ENCODE results near the gene WNT4. TPM values are rescaled to one million over a fixed set of nuclear protein-coding genes. Genes with fewer than 3 reads are reported as not detected.

The WNT4 gene
- total RNA-seq, 1 experiment from 2014 or later, result not detected

GRCh38 chr1:22174446-22175220 is 31.7 kb upstream of the WNT4 start:
- Histone ChIP-seq H3K36me3 (no peaks in the 10 kb centered on the region), H3K27me3 (replicated peaks) (peaks cover 14% of the 10 kb centered on the region), H3K9me3 (replicated peaks) (no peaks in the 10 kb centered on the region), H3K4me1 (replicated peaks) (no peaks in the 10 kb centered on the region), H3K27ac (no peak overlapping the region), H3K4me3 (no peak overlapping the region)
- no peak for DNase-seq (ENCODE audit: low read depth in 1 of 2, low spot score in 2 of 2)

- DNase-seq (ENCODE audit: low read depth in 1 of 2, low spot score in 2 of 2), result no peak
- Histone ChIP-seq H3K36me3 (no peaks in the 10 kb centered on the region), H3K9me3 (replicated peaks) (no peaks in the 10 kb centered on the region), H3K27ac (no peak overlapping the region), H3K4me1 (replicated peaks) (no peaks in the 10 kb centered on the region), H3K27me3 (replicated peaks) (peaks cover 14% of the 10 kb centered on the region), H3K4me3 (no peak overlapping the region)
Measured at GRCh38 chr1:22171951-22172715, 29.2 kb upstream of the WNT4 start.

- Histone ChIP-seq H3K36me3 (no peaks in the 10 kb centered on the region), H3K27me3 (replicated peaks) (peaks cover 12% of the 10 kb centered on the region), H3K27ac (no peak overlapping the region), H3K9me3 (replicated peaks) (no peaks in the 10 kb centered on the region), H3K4me1 (replicated peaks) (no peaks in the 10 kb centered on the region), H3K4me3 (no peak overlapping the region)
- DNase-seq (ENCODE audit: low read depth in 1 of 2, low spot score in 2 of 2), result no peak
Measured at GRCh38 chr1:22169816-22170215, 26.9 kb upstream of the WNT4 start.

DNA sequence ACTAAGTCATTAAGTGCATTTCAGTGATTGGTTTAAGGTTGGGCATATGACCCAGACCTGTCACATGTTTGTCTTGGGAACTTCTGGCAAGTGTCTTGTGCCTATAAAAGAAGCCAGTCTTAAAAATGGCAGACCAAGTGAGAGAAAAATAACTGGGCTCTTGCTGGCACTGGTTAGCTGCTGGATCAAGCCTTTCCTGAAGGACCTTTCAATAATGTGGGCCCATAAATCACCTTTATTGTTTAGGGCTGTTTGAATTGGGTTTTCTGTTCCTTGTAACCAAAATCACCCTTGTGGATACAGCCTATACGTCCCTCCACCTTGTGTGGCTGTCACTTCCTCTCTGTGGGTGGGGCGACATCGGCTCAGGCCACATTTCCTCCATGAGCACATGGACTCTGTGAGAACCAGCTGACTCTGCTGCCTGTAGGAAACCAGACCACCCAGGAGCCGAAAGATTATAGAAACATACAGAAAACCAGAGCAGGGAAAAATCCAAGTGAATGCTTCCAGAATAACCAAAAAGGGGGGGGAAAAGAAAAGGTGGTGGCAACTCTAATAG is 25.6 kb upstream of the WNT4 start:
- no peaks in the 10 kb centered on the region for H3K9me3 ChIP-seq (replicated peaks)
- H3K4me1 ChIP-seq (replicated peaks), result no peaks in the 10 kb centered on the region
- H3K27ac ChIP-seq, result no peak overlapping the region
- no peak overlapping the region for H3K4me3 ChIP-seq
- H3K27me3 ChIP-seq (replicated peaks), result peaks cover 11% of the 10 kb centered on the region
- peak in 1 of 2 experiments; percentile 6 for DNase-seq (ENCODE audit: low read depth in 1 of 2, low spot score in 2 of 2)
- H3K36me3 ChIP-seq, result no peaks in the 10 kb centered on the region

DNA sequence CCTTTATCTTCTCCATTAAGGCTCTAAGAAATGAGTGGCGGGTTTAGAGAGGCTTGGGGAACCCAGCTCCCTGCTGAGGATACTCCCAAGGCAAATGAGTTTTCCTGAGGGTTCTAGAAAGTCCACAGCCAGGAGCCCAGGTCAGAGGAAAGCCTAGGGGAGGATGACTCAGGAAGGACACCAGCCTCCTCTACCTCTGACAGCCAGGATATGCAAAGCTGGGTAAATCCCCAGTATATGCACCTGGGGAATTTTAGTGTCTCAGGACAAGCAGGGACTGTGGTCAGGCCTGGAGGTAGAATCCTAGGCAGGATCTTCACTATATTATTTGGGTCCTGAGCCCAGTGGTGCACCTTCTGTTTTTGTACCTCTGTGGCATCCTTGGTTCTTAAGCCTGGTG is 23.5 kb upstream of the WNT4 start:
- Histone ChIP-seq H3K36me3 (no peaks in the 10 kb centered on the region), H3K27me3 (replicated peaks) (peaks cover 9% of the 10 kb centered on the region; the same call in 1 of the 2 replicates), H3K4me3 (no peak overlapping the region), H3K9me3 (replicated peaks) (no peaks in the 10 kb centered on the region), H3K27ac (no peak overlapping the region), H3K4me1 (replicated peaks) (no peaks in the 10 kb centered on the region)
- no peak for DNase-seq (ENCODE audit: low read depth in 1 of 2, low spot score in 2 of 2)

DNA sequence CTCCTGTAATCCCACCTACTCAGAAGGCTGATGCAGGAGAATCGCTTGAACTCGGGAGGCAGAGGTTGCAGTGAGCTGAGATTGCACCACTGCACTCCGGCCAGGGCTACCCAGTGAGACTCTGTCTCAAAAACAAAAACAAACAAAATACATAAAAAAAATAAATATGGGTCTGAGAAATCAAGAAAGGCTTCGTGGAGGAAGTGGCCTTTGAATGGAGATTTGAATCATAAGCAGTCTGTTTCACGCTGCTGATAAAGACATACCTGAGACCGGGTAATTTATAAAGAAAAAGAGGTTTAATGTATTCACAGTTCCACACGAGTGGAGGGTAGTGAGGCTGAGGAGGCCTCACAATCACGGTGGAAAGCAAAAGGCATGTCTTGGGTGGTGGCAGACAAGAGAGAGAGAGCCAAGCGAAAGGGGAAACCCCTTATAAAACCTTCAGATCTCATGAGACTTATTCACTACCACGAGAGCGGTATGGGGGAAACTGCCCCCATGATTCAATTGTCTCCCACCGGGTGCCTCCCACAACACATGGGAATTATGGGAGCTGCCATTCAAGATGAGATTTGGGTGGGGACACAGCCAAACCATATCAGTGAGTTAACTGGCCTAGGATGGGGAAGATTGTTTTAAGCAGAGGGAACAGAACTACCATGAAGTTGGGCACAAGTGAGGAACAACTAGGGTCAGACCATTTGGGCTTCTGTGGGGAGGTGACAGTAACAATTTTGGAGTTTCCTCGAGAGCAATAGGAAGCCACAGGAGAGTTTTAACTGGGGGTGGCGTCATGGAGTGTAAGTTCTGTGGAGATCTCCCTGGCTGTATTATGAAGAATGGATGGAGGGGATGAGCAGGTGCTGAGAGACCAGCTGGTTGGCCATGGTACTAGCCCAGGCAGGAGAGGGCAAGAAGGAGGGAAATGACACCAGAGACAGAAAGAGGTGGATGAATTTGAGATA is 22.2 kb upstream of the WNT4 start:
- Histone ChIP-seq H3K27me3 (replicated peaks) (peaks cover 9% of the 10 kb centered on the region; the same call in 1 of the 2 replicates), H3K9me3 (replicated peaks) (no peaks in the 10 kb centered on the region), H3K27ac (no peak overlapping the region), H3K36me3 (no peaks in the 10 kb centered on the region), H3K4me1 (replicated peaks) (no peaks in the 10 kb centered on the region), H3K4me3 (no peak overlapping the region)
- no peak for DNase-seq (ENCODE audit: low read depth in 1 of 2, low spot score in 2 of 2)

DNA sequence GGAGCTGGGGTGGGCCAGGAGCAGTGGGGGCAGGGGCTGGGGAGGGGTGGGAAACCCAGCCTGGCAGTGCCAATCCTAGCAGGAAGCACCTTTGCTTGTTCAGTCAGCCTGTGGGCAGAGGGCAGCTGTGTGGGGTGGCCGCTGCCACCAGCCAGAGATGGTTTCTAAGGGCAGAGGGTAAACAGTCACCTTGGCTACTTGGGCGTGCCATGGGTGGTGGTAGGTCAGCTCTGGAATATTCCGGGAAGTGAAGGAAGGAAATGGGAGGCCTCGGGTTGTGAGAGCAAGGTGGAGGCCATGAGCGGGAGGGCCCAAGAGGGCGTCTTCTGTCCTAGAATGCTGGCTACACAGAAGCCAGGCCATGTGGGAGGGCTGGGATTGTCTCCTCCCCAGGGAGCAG is 20.7 kb upstream of the WNT4 start:
- Histone ChIP-seq H3K4me3 (no peak overlapping the region), H3K27me3 (replicated peaks) (peaks cover 9% of the 10 kb centered on the region; the same call in 1 of the 2 replicates), H3K9me3 (replicated peaks) (no peaks in the 10 kb centered on the region), H3K27ac (no peak overlapping the region), H3K36me3 (no peaks in the 10 kb centered on the region), H3K4me1 (replicated peaks) (no peaks in the 10 kb centered on the region)
- no peak for DNase-seq (ENCODE audit: low read depth in 1 of 2, low spot score in 2 of 2)

- Histone ChIP-seq H3K4me1 (replicated peaks) (no peaks in the 10 kb centered on the region), H3K36me3 (no peaks in the 10 kb centered on the region), H3K27ac (no peak overlapping the region), H3K27me3 (replicated peaks) (peaks cover 9% of the 10 kb centered on the region; the same call in 1 of the 2 replicates), H3K4me3 (no peak overlapping the region), H3K9me3 (replicated peaks) (no peaks in the 10 kb centered on the region)
- DNase-seq (ENCODE audit: low read depth in 1 of 2, low spot score in 2 of 2), result no peak
Measured at GRCh38 chr1:22163137-22163536, 20.2 kb upstream of the WNT4 start.

- no peaks in the 10 kb centered on the region for H3K9me3 ChIP-seq (replicated peaks)
- H3K27me3 ChIP-seq (replicated peaks), result peaks cover 5% of the 10 kb centered on the region
- H3K27ac ChIP-seq, result no peak overlapping the region
- H3K4me1 ChIP-seq (replicated peaks), result no peaks in the 10 kb centered on the region
- H3K4me3 ChIP-seq, result no peak overlapping the region
- DNase-seq (ENCODE audit: low read depth in 1 of 2, low spot score in 2 of 2), result no peak
- no peaks in the 10 kb centered on the region for H3K36me3 ChIP-seq
Measured at GRCh38 chr1:22159891-22160290, 17.0 kb upstream of the WNT4 start.

- no peaks in the 10 kb centered on the region for H3K9me3 ChIP-seq (replicated peaks)
- H3K27me3 ChIP-seq (replicated peaks), result peaks cover 14% of the 10 kb centered on the region
- H3K36me3 ChIP-seq, result no peaks in the 10 kb centered on the region
- no peak for DNase-seq (ENCODE audit: low read depth in 1 of 2, low spot score in 2 of 2)
- H3K27ac ChIP-seq, result no peak overlapping the region
- H3K4me1 ChIP-seq (replicated peaks), result no peaks in the 10 kb centered on the region
- no peak overlapping the region for H3K4me3 ChIP-seq
Measured at GRCh38 chr1:22158654-22159053, 15.8 kb upstream of the WNT4 start.

DNA sequence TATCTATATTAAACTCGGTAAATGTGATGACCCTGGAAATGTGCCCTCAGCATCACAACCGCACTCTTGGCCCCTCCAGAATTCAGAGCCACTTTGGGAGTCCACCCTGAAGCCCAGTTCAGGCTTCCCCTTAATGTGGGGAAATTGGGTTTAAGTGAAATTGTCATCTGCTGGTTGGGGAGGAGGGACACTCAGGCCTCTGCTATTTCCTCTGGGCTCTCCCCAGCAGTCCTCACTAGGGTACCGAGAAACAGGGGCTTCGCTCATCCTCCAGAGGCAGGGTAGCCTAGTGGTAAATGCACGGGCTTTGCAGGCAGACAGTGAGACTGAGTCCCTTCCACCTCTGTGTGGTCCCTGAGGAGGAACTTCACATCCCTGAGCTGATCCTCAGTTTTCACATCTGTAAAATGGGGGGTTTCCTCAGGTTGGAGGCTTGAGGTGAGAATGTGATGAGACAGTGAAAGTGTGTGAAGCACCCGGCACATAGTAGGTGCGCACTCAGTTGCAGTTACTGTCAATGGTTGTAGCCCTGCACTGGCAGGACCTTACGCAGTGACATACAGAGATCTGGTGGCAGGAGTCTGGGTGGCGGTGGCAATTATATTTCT is 14.6 kb upstream of the WNT4 start:
- Histone ChIP-seq H3K36me3 (no peaks in the 10 kb centered on the region), H3K4me3 (no peak overlapping the region), H3K27ac (no peak overlapping the region), H3K27me3 (replicated peaks) (peaks cover 19% of the 10 kb centered on the region), H3K9me3 (replicated peaks) (no peaks in the 10 kb centered on the region), H3K4me1 (replicated peaks) (no peaks in the 10 kb centered on the region)
- DNase-seq (ENCODE audit: low read depth in 1 of 2, low spot score in 2 of 2), result no peak

GRCh38 chr1:22155517-22155916 is 12.6 kb upstream of the WNT4 start:
- Histone ChIP-seq H3K36me3 (no peaks in the 10 kb centered on the region), H3K27ac (no peak overlapping the region), H3K27me3 (replicated peaks) (peaks cover 20% of the 10 kb centered on the region), H3K9me3 (replicated peaks) (no peaks in the 10 kb centered on the region), H3K4me3 (no peak overlapping the region), H3K4me1 (replicated peaks) (no peaks in the 10 kb centered on the region)
- no peak for DNase-seq (ENCODE audit: low read depth in 1 of 2, low spot score in 2 of 2)

- DNase-seq (ENCODE audit: low read depth in 1 of 2, low spot score in 2 of 2), result no peak
- Histone ChIP-seq H3K27me3 (replicated peaks) (peaks cover 22% of the 10 kb centered on the region), H3K27ac (no peak overlapping the region), H3K4me3 (no peak overlapping the region), H3K9me3 (replicated peaks) (no peaks in the 10 kb centered on the region), H3K4me1 (replicated peaks) (no peaks in the 10 kb centered on the region), H3K36me3 (no peaks in the 10 kb centered on the region)
Measured at GRCh38 chr1:22154626-22155025, 11.7 kb upstream of the WNT4 start.

Data from SJSA1 (cell line).